GM12878 (cell line): Measurements from ENCODE around the gene DGCR8. TPM values are rescaled to one million over a fixed set of nuclear protein-coding genes. Genes with fewer than 3 reads are reported as not detected.

Experiments used
- ATAC-seq: fragments of 200-7000 bp; cut with Tn5 transposase; 3 replicates; pipeline ENCODE4 v1.9.1; 2020; ENCODE audit warnings: mild to moderate bottlenecking, moderate library complexity
- BruUV-seq: library from RNA; stranded (reverse); fragments of 400-500 nt; replicated peaks from 2 replicates; lab custom pipeline; 2021; lab: Mats Ljungman, UMichigan
- CTCF ChIA-PET: fragments of 300-600 bp; sonication (Branson Sonifier 250); formaldehyde crosslinking; extraction: SDS; loops from one replicate; lab custom pipeline; 2021; ENCODE audit warnings: inconsistent platforms; lab: Yijun Ruan, JAX
- POLR2A ChIA-PET: fragments of 350-600 bp; formaldehyde crosslinking; extraction: SDS; loops from one replicate; lab custom pipeline; 2021; ENCODE audit warnings: inconsistent platforms; lab: Charles Lee
- RAD21 ChIA-PET: fragments of 300-600 bp; sonication (Branson Sonifier 250); formaldehyde crosslinking; loops from one replicate; lab custom pipeline; 2023; ENCODE audit warnings: antibody characterized with exemption; ENCODE audit not compliant: unreplicated experiment; lab: Charles Lee
- SMC1A ChIA-PET: fragments of 300-600 bp; sonication (Branson Sonifier 250); formaldehyde crosslinking; loops from one replicate; lab custom pipeline; 2023; ENCODE audit not compliant: unreplicated experiment, uncharacterized antibody; lab: Charles Lee
- DNase-seq: peaks from one replicate; pipeline ENCODE4 v3.0.0-alpha.2; 2011; ENCODE audit warnings: low read depth, low spot score
- FAIRE-seq: peaks from 3 replicates; lab custom pipeline; 2011; peaks lifted over from hg19 to GRCh38; lab: Jason Lieb, UNC
- H2AFZ ChIP-seq: 2 replicates; pipeline ENCODE4 v1.6.0; 2011; ENCODE audit warnings: low read depth, low read length, control low read depth; ENCODE audit not compliant: control insufficient read depth
- H3K27ac ChIP-seq: 2 replicates; pipeline ENCODE4 v1.5.1; 2011; ENCODE audit warnings: control low read depth; ENCODE audit not compliant: control insufficient read depth, insufficient read depth
- H3K27me3 ChIP-seq, 2 experiments: replicated peaks in 1 of 2; 2 replicates each; pipeline versions ENCODE4 v1.6.0 to v1.6.1; 2011; ENCODE audit warnings: low read length in 1 of 2; ENCODE audit not compliant: control insufficient read depth in 2 of 2, insufficient read depth in 2 of 2
- H3K36me3 ChIP-seq, 2 experiments: 2 replicates each; pipeline ENCODE4 v1.5.1; 2011; ENCODE audit warnings: low read length in 1 of 2; ENCODE audit not compliant: control insufficient read depth in 2 of 2, insufficient read depth in 2 of 2
- H3K4me1 ChIP-seq: 2 replicates; pipeline ENCODE4 v1.6.1; 2011; ENCODE audit warnings: mild to moderate bottlenecking, low read length, moderate library complexity, mixed read lengths; ENCODE audit not compliant: control insufficient read depth, insufficient read depth
- H3K4me2 ChIP-seq: 2 replicates; pipeline ENCODE4 v1.6.0; 2011; ENCODE audit warnings: control low read depth; ENCODE audit not compliant: control insufficient read depth, insufficient read depth
- H3K4me3 ChIP-seq: fragments of 200-600 bp; sonication (generic); 2 replicates; pipeline ENCODE4 v1.5.1; 2016
- H3K79me2 ChIP-seq: 2 replicates; pipeline ENCODE4 v1.6.0; 2011; ENCODE audit warnings: low read length; ENCODE audit not compliant: control insufficient read depth, insufficient read depth
- H3K9ac ChIP-seq: 2 replicates; pipeline ENCODE4 v1.8.0; 2011; ENCODE audit warnings: low read length, control low read depth, mixed read lengths; ENCODE audit not compliant: control insufficient read depth, insufficient read depth
- H3K9me3 ChIP-seq: replicated peaks from 3 replicates; pipeline ENCODE4 v1.5.1; 2011; ENCODE audit warnings: mild to moderate bottlenecking, low read length; ENCODE audit not compliant: control insufficient read depth, insufficient read depth
- H4K20me1 ChIP-seq: 2 replicates; pipeline ENCODE4 v1.6.0; 2011; ENCODE audit not compliant: control insufficient read depth, insufficient read depth
- EED ChIP-seq: sonication (generic); IDR thresholded peaks from 2 replicates; pipeline ENCODE4 v1.6.1; 2016; ENCODE audit warnings: antibody characterized with exemption, low read depth
- IRF3 ChIP-seq: fragments of 450-650 bp; IDR thresholded peaks from 2 replicates; pipeline ENCODE4 v1.6.1; 2014; ENCODE audit warnings: mild to moderate bottlenecking
- MEF2A ChIP-seq: IDR thresholded peaks from 2 replicates; pipeline ENCODE4 v1.6.1; 2011; ENCODE audit warnings: low read depth, mild to moderate bottlenecking, low read length, moderate library complexity; ENCODE audit not compliant: insufficient read depth
- NKRF ChIP-seq: fragments of 450-650 bp; conservative IDR thresholded peaks from 2 replicates; pipeline ENCODE4 v1.6.1; 2017; ENCODE audit warnings: mild to moderate bottlenecking, moderate library complexity
- NR2C1 ChIP-seq: fragments of 450-650 bp; IDR thresholded peaks from 2 replicates; pipeline ENCODE4 v1.6.1; 2017; ENCODE audit warnings: antibody characterized with exemption, mild to moderate bottlenecking, moderate library complexity
- RELB ChIP-seq: fragments of 450-650 bp; IDR thresholded peaks from 2 replicates; pipeline ENCODE4 v1.6.1; 2017; ENCODE audit warnings: low read depth, mild to moderate bottlenecking, moderate library complexity
- SMAD5 ChIP-seq: IDR thresholded peaks from 2 replicates; pipeline ENCODE4 v1.6.1; 2016; ENCODE audit warnings: antibody characterized with exemption, low read depth
- SRF ChIP-seq, 2 experiments: IDR thresholded peaks; 2 replicates each; pipeline ENCODE4 v1.6.1; 2011; ENCODE audit warnings: low read depth in 2 of 2, low read length in 2 of 2, mild to moderate bottlenecking in 1 of 2, moderate library complexity in 1 of 2
- TCF7 ChIP-seq: IDR thresholded peaks from 2 replicates; pipeline ENCODE4 v1.6.1; 2014; ENCODE audit warnings: antibody characterized with exemption, borderline replicate concordance
- YY1 ChIP-seq: IDR thresholded peaks from 2 replicates; pipeline ENCODE4 v1.6.1; 2011; ENCODE audit warnings: low read depth, mild to moderate bottlenecking, low read length
- ZBTB40 ChIP-seq: fragments of 450-650 bp; IDR thresholded peaks from 2 replicates; pipeline ENCODE4 v1.6.1; 2016; ENCODE audit warnings: mild to moderate bottlenecking, moderate library complexity, borderline replicate concordance
- ZNF217 ChIP-seq: fragments of 450-650 bp; IDR thresholded peaks from 2 replicates; pipeline ENCODE4 v1.6.1; 2017; ENCODE audit warnings: antibody characterized with exemption, mild to moderate bottlenecking
- ZSCAN29 ChIP-seq: fragments of 450-650 bp; IDR thresholded peaks from 2 replicates; pipeline ENCODE4 v1.6.1; 2017; ENCODE audit warnings: mild to moderate bottlenecking, moderate library complexity
- WGBS: methylation state at CpG from one replicate; pipeline ENCODE4 v1.1.6; 2016; ENCODE audit warnings: low lambda C conversion rate; ENCODE audit not compliant: insufficient replicate concordance, insufficient coverage; ENCODE audit errors: missing lambda C conversion rate; 5-methylcytosine and 5-hydroxymethylcytosine counted together
- in situ Hi-C: fragments of 300-500 bp; cut with MboI; formaldehyde crosslinking; loops from 9 replicates; pipeline ENCODE4 v1.14.3; 2018; ENCODE audit warnings: mixed read lengths
- intact Hi-C: fragments of 100-400 bp; cut with micrococcal nuclease; formaldehyde crosslinking; loops from one replicate; pipeline ENCODE4 v1.14.2; 2022; ENCODE audit not compliant: unreplicated experiment
- polyA plus RNA-seq, 11 experiments: library from polyadenylated mRNA; depleted of rRNA in 4 of 11; unstranded in 6 of 11; stranded (reverse) in 5 of 11; fragments of >200 nt; fragmentation: Nextera tagmentation in 4 of 11; fragmentation: Illumina TruSeq in 1 of 11; extraction: Ambion mirVana in 4 of 11; extraction: Trizol in 1 of 11; gene quantifications; 1 replicate in 1 of 11; 2 replicates in 10 of 11; pipeline versions ENCODE4 v1.2.1 to v1.2.3, GENCODE V29; 2011 to 2016; ENCODE audit warnings: inconsistent platforms in 2 of 11, missing spikeins in 2 of 11, low read depth in 1 of 11
- total RNA-seq, 4 experiments: library from RNA; depleted of rRNA in 3 of 4; stranded (reverse); fragments of >200 nt in 3 of 4; fragmentation: Illumina TruSeq in 1 of 4; extraction: Trizol in 1 of 4; gene quantifications; 2 replicates each; pipeline versions ENCODE4 v1.2.1 to v1.2.3, GENCODE V29; 2013 to 2021

The DGCR8 gene
- total and polyA plus RNA-seq, 10 of the 15 experiments (the other 5 are each of a cell fraction or from before 2014, with no cell fraction given), result 1.2 to 35.1 (median 17.2) TPM

- TF ChIP-seq ZBTB40 (no peak), NKRF (no peak)
These were observed 24.4 kb upstream of the DGCR8 start (continued) for GRCh38 chr22:20055654-20056053.

- in situ Hi-C loops, result no loop called here
- no peak for DNase-seq
- no peak overlapping the region for H3K9ac ChIP-seq
- no peak overlapping the region for H2AFZ ChIP-seq
- intact Hi-C loops, result no loop called here
- H3K9me3 ChIP-seq, result no peaks in the 10 kb centered on the region
- POLR2A ChIA-PET, result no interaction called here
- H3K79me2 ChIP-seq, result no peaks in the 10 kb centered on the region
- no TSS peak for BruUV-seq
- TF ChIP-seq RELB, result no peak
- no peak for TF ChIP-seq NR2C1
- no peak for TF ChIP-seq MEF2A
- no peak for TF ChIP-seq ZNF217
- TF ChIP-seq EED, result no peak
- no peak for TF ChIP-seq SMAD5
- TF ChIP-seq TCF7, result no peak
- no peak for TF ChIP-seq SRF (IDR thresholded peaks at IDR 0.05; ENCODE audit: low read depth in 2 of 2, low read length in 2 of 2)
- TF ChIP-seq IRF3, result no peak
- no peak for TF ChIP-seq ZSCAN29
- TF ChIP-seq YY1, result no peak
- TF ChIP-seq, all 136 proteins: peak for 0
- CTCF ChIA-PET, result no interaction called here
- Histone ChIP-seq H4K20me1 (no peaks in the 10 kb centered on the region), H3K4me3 (no peak overlapping the region), H3K27me3 (no peaks in the 10 kb centered on the region), H3K4me1 (no peaks in the 10 kb centered on the region), H3K4me2 (no peak overlapping the region), H3K27ac (no peak overlapping the region), H3K36me3 (peaks cover 6 to 8% of the 10 kb centered on the region in 2 experiments; a peak in 3 of 4 replicates)
- SMC1A ChIA-PET, result no interaction called here
- 87% methylated on average over 10 of the region's 10 CpGs for WGBS
- no peak for FAIRE-seq
- RAD21 ChIA-PET, result no interaction called here
- ATAC-seq, result no peak
These were observed 23.9 kb upstream of the DGCR8 start for GRCh38 chr22:20056161-20056560.
